GM19193 (cell line): ENCODE data around the gene SGCE.

Source experiments
- POLR2A ChIP-seq: IDR thresholded peaks from 4 replicates; pipeline ENCODE4 v1.6.1; 2011; ENCODE audit not compliant: insufficient read depth, insufficient read length; ENCODE audit errors: extremely low read depth

The SGCE gene, protein sequence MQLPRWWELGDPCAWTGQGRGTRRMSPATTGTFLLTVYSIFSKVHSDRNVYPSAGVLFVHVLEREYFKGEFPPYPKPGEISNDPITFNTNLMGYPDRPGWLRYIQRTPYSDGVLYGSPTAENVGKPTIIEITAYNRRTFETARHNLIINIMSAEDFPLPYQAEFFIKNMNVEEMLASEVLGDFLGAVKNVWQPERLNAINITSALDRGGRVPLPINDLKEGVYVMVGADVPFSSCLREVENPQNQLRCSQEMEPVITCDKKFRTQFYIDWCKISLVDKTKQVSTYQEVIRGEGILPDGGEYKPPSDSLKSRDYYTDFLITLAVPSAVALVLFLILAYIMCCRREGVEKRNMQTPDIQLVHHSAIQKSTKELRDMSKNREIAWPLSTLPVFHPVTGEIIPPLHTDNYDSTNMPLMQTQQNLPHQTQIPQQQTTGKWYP

DNA sequence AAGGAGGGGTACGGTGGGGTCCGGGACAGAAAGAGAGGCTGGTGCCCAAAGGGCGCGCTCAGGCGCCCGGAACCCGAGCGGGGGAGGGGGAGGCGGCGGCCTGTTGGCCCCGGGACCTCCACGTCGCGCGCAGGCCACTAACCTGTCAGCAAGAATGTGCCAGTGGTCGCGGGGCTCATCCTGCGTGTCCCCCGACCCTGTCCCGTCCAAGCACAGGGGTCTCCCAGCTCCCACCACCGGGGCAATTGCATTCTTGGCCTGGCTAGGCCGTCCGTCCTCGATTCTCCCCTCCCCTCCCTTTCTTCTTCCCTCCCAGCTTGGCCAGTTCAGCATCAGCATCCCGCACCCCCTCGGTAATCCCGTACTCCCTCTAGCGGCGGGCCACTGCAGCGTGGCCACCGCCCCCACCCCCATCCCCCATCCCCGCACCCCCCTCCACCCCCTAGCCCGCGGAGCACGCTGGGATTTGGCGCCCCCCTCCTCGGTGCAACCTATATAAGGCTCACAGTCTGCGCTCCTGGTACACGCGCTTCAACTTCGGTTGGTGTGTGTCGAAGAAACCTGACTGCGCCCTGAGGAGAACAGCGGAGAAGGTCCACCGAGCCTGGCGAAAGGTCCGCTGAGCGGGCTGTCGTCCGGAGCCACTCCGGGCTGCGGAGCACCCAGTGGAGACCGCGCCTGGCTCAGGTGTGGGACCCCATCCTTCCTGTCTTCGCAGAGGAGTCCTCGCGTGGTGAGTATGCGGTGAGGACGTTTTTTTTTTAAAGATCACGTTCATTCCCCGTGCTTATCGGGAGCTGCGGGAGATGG lies at the start of gene SGCE:
SGCE (minus strand) TSS at position 286 of the 810 bp plus-strand sequence; CDS start at position 251, 35 bp downstream.
- TF ChIP-seq POLR2A, result peak; percentile 93

DNA sequence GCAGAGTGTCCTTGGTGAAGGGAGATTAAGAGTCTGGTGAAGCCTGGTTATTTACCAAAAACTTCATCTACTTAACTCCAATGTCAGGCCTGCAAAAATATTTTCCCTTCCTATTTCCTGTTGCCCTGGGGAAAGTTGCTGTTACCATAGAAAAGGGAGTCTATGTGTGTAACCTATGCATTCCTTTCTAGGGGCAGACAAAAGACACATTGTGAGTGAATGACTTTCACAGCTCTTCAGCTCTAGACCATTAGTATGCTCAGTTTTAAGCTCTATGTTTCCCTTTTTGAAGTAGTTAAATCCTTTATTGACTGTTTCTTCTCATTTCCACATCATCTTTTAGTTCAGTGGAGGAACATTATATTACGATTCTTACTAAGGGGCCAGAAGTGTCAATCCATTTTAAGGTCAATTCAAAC lies 45.6 kb upstream of the SGCE start:
- no peak for TF ChIP-seq POLR2A

DNA sequence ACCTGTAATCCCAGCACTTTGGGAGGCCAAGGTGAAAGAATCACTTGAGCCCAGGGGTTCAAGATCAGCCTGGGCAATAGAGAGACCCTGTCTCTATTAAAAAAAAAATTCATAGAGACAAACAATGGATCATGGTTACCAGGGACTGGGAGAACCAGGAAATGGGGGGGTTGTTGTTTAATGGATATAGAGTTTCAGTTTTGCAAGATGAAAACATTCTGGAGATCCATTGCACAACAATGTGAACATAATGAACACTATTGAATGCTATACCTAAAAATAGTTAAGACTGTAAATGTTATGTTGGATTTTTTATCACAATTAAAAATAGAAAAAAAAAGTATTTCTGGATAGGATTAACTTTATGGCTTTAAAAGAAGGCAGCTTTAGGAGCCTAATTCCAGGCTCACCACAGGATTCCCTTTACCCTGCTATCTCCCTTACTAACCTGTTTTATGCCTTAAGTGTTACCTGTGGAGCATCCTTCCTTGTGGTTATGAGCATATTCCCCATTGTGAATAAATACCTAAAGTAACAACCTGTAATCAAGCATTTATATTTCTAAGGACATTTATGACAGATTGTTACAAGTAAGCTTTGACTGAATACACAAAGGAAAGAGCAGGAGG lies 45.1 kb upstream of the SGCE start:
- TF ChIP-seq POLR2A, result no peak

DNA sequence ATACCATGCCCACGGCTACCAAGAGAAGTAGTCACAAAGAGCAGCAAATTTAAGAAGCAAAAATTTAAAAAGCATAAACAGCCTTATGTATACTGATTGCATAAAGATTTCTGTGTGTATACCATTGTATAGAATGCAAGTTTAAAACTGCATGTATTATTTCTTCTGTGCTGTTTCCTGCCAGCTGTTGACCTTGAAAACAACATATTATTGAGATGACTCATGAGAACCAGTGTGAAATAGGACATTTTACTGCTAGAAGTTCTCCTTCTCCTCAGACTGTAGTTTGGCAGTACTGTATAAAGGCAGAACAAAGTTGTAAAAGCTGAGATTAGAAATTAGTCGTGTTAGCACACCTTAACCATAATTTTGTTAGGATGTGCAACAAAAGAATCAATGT lies 42.3 kb upstream of the SGCE start:
- TF ChIP-seq POLR2A, result no peak

DNA sequence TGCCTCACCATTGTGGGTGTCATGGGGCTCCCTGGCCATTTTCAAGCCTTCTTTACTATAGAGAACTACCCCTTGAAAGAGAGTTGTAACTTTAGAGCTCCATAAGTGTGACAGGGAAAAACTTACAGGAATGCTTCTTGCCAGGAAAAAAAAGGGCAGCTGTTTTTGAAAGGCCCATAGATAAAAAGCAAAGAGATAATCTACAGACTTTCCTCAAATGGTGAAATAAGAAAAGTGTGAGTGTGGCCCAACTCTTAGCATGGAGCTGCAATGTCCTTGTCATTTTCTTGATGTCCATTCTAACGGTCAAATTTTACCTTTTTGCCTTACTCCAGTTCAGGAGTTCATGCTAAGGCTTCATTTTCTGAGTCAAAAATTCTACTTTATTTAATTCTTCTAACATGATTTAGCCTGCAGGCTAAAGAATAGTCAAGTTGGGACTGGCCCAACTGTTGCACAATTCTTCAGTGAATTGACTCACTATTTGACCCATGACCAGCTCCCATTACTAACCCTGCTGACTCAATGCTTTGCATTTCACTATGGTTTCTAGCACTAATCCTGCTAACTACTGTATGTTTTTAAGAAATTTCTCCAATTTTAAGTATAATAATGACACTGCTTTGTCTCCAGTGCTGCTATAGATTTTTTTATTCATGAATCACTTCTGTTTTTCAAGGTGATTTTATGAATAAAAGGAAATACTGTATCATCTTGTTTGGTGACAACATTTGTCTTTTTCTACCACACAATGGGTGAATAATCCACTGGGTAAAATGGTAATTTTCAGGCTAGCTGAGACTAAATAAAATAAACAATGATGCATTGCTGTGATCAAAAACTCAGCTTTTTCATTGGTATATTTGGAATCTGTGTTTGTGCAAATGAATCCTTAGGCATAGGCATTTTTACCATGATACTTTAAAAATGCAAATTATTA lies 41.4 kb upstream of the SGCE start:
- TF ChIP-seq POLR2A, result no peak

DNA sequence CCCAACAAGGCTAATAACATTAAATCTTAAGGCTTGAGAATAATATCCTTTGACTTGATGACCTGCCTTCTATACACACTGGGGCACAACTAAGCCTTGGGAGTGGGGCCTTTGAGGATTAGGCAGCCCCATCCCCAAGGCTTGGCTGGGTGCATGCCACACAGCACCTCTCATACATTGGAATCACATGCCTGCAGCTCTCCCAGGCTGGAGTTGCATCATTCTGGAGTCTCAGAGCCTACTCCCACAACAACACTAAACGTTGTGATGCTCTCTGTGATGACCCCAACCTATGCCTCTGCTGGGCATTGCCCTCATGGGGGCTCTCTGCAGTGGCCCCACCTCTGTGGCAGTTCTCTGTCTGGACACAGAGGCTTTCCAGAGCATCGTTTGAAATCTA lies 31.9 kb upstream of the SGCE start:
- no peak for TF ChIP-seq POLR2A

DNA sequence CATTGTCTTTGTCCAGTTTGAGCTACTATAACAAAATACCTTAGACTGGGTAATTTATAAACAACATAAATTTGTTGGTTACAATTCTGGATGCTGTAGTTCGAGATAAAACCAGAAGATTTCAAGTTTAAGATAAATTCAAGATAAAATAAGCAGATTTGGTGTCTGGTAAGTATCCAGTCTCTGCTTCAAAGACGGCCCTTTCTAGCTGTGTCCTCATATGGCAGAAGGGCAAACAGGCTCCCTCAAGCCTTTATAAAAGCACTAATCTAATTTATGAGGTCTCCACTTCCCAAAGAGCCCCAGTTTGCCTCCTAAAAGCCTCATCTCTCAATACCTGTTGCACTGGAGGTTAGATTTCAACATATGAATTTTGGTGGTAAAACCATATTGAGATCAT lies 31.1 kb upstream of the SGCE start:
- no peak for TF ChIP-seq POLR2A

DNA sequence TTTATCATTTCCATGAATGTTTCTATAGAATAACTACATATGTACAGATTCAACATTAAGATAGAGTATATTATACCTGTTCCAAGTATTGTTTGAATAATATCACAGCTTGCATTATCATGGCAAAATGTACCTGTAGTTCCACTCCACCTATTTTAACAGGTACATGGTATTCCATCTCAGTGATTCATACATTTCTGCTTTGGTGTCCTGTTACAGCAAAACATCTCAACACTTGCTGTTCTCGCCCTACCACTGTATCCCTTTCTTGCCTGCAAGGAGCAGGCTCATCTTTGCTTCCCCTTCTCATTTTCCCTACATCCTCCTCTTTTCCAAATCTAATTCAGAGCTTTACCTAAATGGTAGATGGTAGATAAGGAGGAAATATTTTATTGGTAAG lies 27.1 kb upstream of the SGCE start:
- TF ChIP-seq POLR2A, result no peak

DNA sequence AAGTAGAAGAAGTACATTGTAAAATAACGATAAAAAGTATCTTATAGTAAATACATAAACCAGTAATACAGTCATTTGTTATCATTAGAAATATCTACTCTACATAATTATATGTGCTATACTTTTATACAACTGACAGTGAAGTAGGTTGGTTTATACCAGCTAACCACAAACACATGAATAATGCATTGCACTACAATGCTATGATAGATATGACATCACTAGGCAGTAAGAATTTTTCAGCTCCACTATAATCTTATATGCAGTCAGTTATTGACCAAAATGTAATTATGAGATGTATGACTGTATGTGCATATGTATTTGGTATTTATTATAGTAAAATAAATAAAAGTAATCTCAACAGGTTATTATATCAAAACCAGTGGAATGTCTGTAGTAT lies 23.4 kb upstream of the SGCE start:
- TF ChIP-seq POLR2A, result no peak

DNA sequence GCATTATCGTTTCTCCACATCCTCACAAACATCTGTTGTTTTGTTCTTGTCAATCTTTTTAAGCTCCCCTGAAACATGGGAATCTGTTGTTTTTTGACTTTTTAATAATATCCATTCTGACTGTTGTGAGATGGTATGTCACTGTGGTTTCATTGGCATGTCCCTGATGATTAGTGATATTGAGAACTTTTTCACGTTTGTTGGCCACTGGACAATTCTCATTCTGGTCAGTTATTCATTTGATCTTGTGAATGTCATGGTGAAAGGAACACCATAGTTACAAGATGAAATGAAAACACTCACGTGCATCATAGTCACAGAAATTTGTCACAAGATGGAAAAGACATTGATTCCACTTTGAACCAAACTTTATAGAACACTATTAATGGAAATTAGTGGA lies 20.5 kb upstream of the SGCE start:
- TF ChIP-seq POLR2A, result no peak

DNA sequence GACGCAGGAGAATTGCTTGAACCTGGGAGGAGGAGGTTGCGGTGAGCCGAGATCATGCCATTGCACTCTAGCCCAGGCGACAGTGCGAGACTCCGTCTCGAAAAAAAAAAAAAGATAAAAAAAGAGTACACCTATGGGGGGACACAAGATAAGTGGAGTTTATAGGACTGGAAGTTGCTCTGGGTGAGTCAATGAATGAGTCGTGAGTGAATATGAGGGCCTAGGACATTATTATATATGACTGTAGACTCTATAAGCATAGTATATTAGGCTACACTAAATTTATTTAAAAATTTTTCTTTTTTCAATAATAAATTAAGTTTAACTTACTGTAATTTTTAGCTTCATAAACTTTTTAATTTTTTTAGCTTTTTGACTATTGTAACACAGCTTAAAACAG lies 19.4 kb upstream of the SGCE start:
- no peak for TF ChIP-seq POLR2A

DNA sequence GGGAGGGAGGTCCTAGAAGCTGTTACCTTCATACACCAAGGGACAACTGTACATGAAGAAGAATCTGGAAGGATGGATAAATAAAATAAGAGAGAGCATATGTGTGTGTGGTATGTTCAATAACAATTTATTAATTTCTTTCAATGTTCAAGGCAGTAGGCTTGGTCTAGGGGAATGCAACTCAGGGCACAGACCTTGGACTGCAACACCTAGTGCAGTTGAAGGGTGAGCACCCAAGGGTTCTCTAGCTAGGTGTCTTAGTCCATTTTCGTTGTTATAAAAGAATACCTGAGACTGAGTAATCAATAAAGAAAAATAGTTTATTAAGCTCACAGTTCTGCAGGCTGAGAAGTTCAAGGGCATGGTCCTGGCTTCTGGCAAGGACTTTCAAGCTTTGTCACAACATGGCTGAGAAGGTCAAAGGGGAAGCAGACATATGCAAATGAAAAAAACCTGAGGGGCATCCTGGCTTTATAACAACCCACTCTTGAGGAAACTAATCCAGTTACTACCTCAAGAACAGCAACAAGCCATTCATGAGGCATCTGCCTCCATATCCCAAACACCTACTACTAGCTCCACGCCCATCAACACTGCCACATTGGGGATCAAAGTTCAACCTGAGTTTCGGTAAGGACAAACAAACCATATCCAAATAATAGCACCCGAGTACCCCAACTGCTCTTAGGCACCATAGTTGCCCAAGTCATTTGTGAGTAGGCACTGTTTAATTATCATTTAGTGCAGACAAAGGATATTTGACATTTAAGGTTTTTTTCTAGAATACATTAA lies 15.7 kb upstream of the SGCE start:
- TF ChIP-seq POLR2A, result no peak

DNA sequence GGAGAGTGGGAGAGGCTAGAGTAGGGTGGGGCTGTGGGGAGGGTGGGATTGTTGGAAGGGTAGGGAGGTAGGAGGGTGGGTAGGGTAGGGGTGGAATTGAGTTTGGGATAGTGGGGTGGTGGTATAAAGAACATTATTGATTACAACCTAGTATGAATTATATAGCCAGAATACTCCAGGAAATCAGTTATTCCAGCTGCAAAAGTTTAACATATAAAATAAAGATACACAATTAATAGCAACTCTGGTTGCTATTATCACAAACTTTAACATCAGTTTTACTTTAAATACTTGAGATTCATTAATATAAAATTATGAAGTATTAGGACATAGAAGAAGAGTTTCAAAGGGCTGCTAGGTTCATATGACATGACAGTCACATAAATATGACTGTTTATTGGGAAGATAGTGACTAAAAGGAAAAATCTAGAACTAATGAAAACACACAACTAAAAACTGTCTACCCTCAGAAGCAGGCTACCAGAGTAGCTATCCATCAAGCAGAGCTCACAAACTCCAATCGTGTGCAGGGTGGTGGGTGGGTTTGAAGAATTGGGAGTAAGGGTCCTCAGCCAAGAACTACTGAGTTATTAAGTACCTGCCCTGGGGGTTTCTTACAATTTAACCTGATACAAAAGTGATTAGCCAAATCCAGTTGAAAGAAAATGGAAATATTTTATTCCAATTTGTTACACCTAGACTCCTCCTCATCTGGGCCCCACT lies 14.0 kb upstream of the SGCE start:
- no peak for TF ChIP-seq POLR2A
